PC-9 (cell line): ENCODE results near the gene ITGAV.

Source experiments
- EZH2 ChIP-seq: fragments of 200-600 bp; sonication (generic); IDR thresholded peaks from 2 replicates; pipeline ENCODE4 v1.8.0; 2017; ENCODE audit warnings: antibody characterized with exemption, low read depth
- TF ChIP-seq, protein P1 (sequence below): fragments of 200-600 bp; sonication (generic); conservative IDR thresholded peaks from 2 replicates; pipeline ENCODE4 v1.6.1; 2017; ENCODE audit warnings: mixed run types, antibody characterized with exemption, mild to moderate bottlenecking, moderate library complexity

DNA sequence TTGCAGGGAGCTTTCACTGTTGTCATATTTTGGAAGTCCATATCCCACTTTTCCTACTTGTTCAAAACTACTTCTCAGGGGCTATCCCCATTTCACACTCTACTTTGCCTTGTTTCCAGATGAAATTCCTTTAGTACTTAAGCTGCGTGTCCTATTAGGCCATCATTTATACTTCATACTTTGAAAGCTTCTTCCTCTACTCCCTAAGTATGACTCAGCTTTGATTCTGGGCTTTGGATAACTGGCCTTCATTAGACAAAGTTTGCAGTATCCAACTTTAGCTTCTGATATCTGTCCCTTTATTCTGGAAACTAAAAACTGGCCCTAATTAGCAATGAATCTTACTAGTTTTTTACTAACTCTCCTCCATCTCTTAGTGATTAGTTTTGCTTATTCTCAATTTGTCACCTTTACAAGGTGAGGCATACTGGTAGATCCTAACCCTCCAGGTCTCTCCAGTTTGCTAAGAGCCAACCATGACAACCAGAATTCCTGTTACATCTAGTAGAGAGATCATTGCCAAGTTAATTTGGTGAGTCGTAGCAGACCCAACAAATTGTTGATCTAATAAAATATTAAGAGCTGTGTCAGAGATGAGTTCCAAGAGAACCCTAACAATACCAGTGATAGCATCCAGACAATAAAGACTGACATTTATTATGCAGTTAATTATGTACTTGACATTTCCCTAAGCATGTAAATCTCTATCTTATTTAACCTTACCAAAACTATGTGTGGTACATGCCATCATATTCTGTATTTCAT is 31.2 kb upstream of the ITGAV start:
- TF ChIP-seq, protein P1, sequence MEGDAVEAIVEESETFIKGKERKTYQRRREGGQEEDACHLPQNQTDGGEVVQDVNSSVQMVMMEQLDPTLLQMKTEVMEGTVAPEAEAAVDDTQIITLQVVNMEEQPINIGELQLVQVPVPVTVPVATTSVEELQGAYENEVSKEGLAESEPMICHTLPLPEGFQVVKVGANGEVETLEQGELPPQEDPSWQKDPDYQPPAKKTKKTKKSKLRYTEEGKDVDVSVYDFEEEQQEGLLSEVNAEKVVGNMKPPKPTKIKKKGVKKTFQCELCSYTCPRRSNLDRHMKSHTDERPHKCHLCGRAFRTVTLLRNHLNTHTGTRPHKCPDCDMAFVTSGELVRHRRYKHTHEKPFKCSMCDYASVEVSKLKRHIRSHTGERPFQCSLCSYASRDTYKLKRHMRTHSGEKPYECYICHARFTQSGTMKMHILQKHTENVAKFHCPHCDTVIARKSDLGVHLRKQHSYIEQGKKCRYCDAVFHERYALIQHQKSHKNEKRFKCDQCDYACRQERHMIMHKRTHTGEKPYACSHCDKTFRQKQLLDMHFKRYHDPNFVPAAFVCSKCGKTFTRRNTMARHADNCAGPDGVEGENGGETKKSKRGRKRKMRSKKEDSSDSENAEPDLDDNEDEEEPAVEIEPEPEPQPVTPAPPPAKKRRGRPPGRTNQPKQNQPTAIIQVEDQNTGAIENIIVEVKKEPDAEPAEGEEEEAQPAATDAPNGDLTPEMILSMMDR: no peak
- TF ChIP-seq EZH2: no peak
